ENCODE results near the gene SLC4A7. TPM values are rescaled to one million over a fixed set of nuclear protein-coding genes. Genes with fewer than 3 reads are reported as not detected.

SLC4A7 gene
- total RNA-seq, 2 experiments from 2014 or later, result 25.9 to 31.9 TPM

GRCh38 chr3:27471923-27472550, 12.1 kb downstream of the SLC4A7 start:
- H3K4me2 ChIP-seq (ENCODE audit: low read length), result no peak overlapping the region
- ChIA-PET POLR2A (interaction anchor here (0.6 to 1.4 kb wide), 8 partner anchors 11 to 849 kb away, joined by 3 to 6 read pairs (median 4); partner anchors contain the start of gene SLC4A7), CTCF (ENCODE audit: unreplicated experiment) (no interaction called here)
- H3K27ac ChIP-seq (ENCODE audit: low read depth, low read length, poor library complexity, severe bottlenecking), result no peak overlapping the region
- no peaks in the 10 kb centered on the region for H3K4me1 ChIP-seq (ENCODE audit: insufficient read depth, low read length, poor library complexity, severe bottlenecking)
- no peaks in the 10 kb centered on the region for H4K20me1 ChIP-seq (ENCODE audit: insufficient read depth, low read length)
- H3K4me3 ChIP-seq (ENCODE audit: low read depth, low read length, poor library complexity, severe bottlenecking), result no peak overlapping the region
- intact Hi-C loops (cut with micrococcal nuclease; ENCODE audit: unreplicated experiment), result no loop called here
- DNase-seq (ENCODE audit: low spot score), result no peak
- TF ChIP-seq EZH2phosphoT487 (IDR thresholded peaks at IDR 0.05; ENCODE audit: borderline replicate concordance, low read depth, low read length), result no peak
- TF ChIP-seq CTCF (conservative IDR thresholded peaks at IDR 0.05; ENCODE audit: low read length), result no peak
- peaks cover 5% of the 10 kb centered on the region for H3K36me3 ChIP-seq (ENCODE audit: insufficient read depth, low read length)
- no TSS peak for BruUV-seq (replicated peaks)
- H2AFZ ChIP-seq (ENCODE audit: low read length), result no peak overlapping the region
- H3K9me2 ChIP-seq (ENCODE audit: insufficient read depth, low read length), result no peaks in the 10 kb centered on the region
- peaks cover 29% of the 10 kb centered on the region; the same call in 1 of the 2 replicates for H3K79me2 ChIP-seq (ENCODE audit: insufficient read depth, low read depth, low read length)
- peaks cover 12% of the 10 kb centered on the region; the same call in 1 of the 2 replicates for H3K9me3 ChIP-seq (ENCODE audit: low read length)

GRCh38 chr3:27468283-27468886, 15.8 kb downstream of the SLC4A7 start:
- ChIA-PET POLR2A (no interaction called here), CTCF (ENCODE audit: unreplicated experiment) (no interaction called here)
- Histone ChIP-seq H3K9me3 (ENCODE audit: low read length) (no peaks in the 10 kb centered on the region), H3K4me2 (ENCODE audit: low read length) (no peak overlapping the region), H3K79me2 (ENCODE audit: insufficient read depth, low read depth, low read length) (peaks cover 14% of the 10 kb centered on the region; the same call in 1 of the 2 replicates), H4K20me1 (ENCODE audit: insufficient read depth, low read length) (no peaks in the 10 kb centered on the region), H3K4me3 (ENCODE audit: low read depth, low read length, poor library complexity, severe bottlenecking) (no peak overlapping the region), H2AFZ (ENCODE audit: low read length) (no peak overlapping the region), H3K27ac (ENCODE audit: low read depth, low read length, poor library complexity, severe bottlenecking) (no peak overlapping the region), H3K4me1 (ENCODE audit: insufficient read depth, low read length, poor library complexity, severe bottlenecking) (no peaks in the 10 kb centered on the region), H3K9me2 (ENCODE audit: insufficient read depth, low read length) (no peaks in the 10 kb centered on the region), H3K36me3 (ENCODE audit: insufficient read depth, low read length) (no peaks in the 10 kb centered on the region)
- no peak for TF ChIP-seq CTCF (conservative IDR thresholded peaks at IDR 0.05; ENCODE audit: low read length)
- no peak for TF ChIP-seq EZH2phosphoT487 (IDR thresholded peaks at IDR 0.05; ENCODE audit: borderline replicate concordance, low read depth, low read length)
- DNase-seq (ENCODE audit: low spot score), result no peak
- no TSS peak for BruUV-seq (replicated peaks)
- intact Hi-C loops (cut with micrococcal nuclease; ENCODE audit: unreplicated experiment), result loop anchor here (5.0 kb wide), 1 partner anchor 156 kb away; no protein-coding TSS in a partner anchor

- Histone ChIP-seq H3K9me2 (ENCODE audit: insufficient read depth, low read length) (no peaks in the 10 kb centered on the region), H3K4me1 (ENCODE audit: insufficient read depth, low read length, poor library complexity, severe bottlenecking) (no peaks in the 10 kb centered on the region), H3K36me3 (ENCODE audit: insufficient read depth, low read length) (no peaks in the 10 kb centered on the region), H3K4me3 (ENCODE audit: low read depth, low read length, poor library complexity, severe bottlenecking) (no peak overlapping the region), H3K27ac (ENCODE audit: low read depth, low read length, poor library complexity, severe bottlenecking) (no peak overlapping the region), H4K20me1 (ENCODE audit: insufficient read depth, low read length) (no peaks in the 10 kb centered on the region), H3K79me2 (ENCODE audit: insufficient read depth, low read depth, low read length) (peaks cover 14% of the 10 kb centered on the region; the same call in 1 of the 2 replicates), H3K9me3 (ENCODE audit: low read length) (no peaks in the 10 kb centered on the region), H3K4me2 (ENCODE audit: low read length) (0 out of 2 replicates have a peak overlapping the region, but pooled peaks have one; percentile 17), H2AFZ (ENCODE audit: low read length) (no peak overlapping the region)
- ChIA-PET POLR2A (interaction anchor here (0.6 to 1.0 kb wide), 5 partner anchors 22 to 438 kb away, joined by 3 to 4 read pairs (median 3); no protein-coding TSS in a partner anchor), CTCF (ENCODE audit: unreplicated experiment) (no interaction called here)
- no TSS peak for BruUV-seq (replicated peaks)
- DNase-seq (ENCODE audit: low spot score), result peak; percentile 47
- intact Hi-C loops (cut with micrococcal nuclease; ENCODE audit: unreplicated experiment), result loop anchor here (1.0 to 5.0 kb wide), 3 partner anchors 110 to 333 kb away; no protein-coding TSS in a partner anchor
- TF ChIP-seq EZH2phosphoT487 (IDR thresholded peaks at IDR 0.05; ENCODE audit: borderline replicate concordance, low read depth, low read length) (no peak), CTCF (conservative IDR thresholded peaks at IDR 0.05; ENCODE audit: low read length) (peak; percentile 82)
Measured at GRCh38 chr3:27467545-27467944, 16.6 kb downstream of the SLC4A7 start.
